ENCODE data around the gene MYOM1. TPM values are rescaled to one million over a fixed set of nuclear protein-coding genes. Genes with fewer than 3 reads are reported as not detected.
A peak's percentile ranks its signal among the peaks of the same experiment; 100 is the strongest.

MYOM1 gene
- total RNA-seq, 2 experiments from 2014 or later: 2.4 to 3.8 TPM

GRCh38 chr18:3093624-3094337 lies 126.0 kb downstream of the MYOM1 start:
- no peaks in the 10 kb centered on the region for H3K9me3 ChIP-seq (ENCODE audit: low read length)
- H3K27ac ChIP-seq (ENCODE audit: low read depth, low read length, poor library complexity, severe bottlenecking): no peak overlapping the region
- POLR2A ChIA-PET: interaction anchor here (0.7 kb wide), 1 partner anchor 166 kb away, joined by 4 read pairs; no protein-coding TSS in a partner anchor
- H3K9me2 ChIP-seq (ENCODE audit: insufficient read depth, low read length): no peaks in the 10 kb centered on the region
- no peak overlapping the region for H3K4me2 ChIP-seq (ENCODE audit: low read length)
- no peaks in the 10 kb centered on the region for H3K79me2 ChIP-seq (ENCODE audit: insufficient read depth, low read depth, low read length)
- H3K4me1 ChIP-seq (ENCODE audit: insufficient read depth, low read length, poor library complexity, severe bottlenecking): no peaks in the 10 kb centered on the region
- no TSS peak for BruUV-seq (replicated peaks)
- no peaks in the 10 kb centered on the region for H3K36me3 ChIP-seq (ENCODE audit: insufficient read depth, low read length)
- TF ChIP-seq CTCF (conservative IDR thresholded peaks at IDR 0.05; ENCODE audit: low read length) (no peak; the same call in 1 of the 2 replicates), EZH2phosphoT487 (IDR thresholded peaks at IDR 0.05; ENCODE audit: borderline replicate concordance, low read depth, low read length) (no peak)
- H3K4me3 ChIP-seq (ENCODE audit: low read depth, low read length, poor library complexity, severe bottlenecking): no peak overlapping the region
- peak overlapping the region; percentile 13; the same call in 1 of the 2 replicates for H2AFZ ChIP-seq (ENCODE audit: low read length)
- CTCF ChIA-PET (ENCODE audit: unreplicated experiment): no interaction called here
- no peak for DNase-seq (ENCODE audit: low spot score)
- no peaks in the 10 kb centered on the region for H4K20me1 ChIP-seq (ENCODE audit: insufficient read depth, low read length)
- intact Hi-C loops (cut with micrococcal nuclease; ENCODE audit: unreplicated experiment): no loop called here

GRCh38 chr18:3092727-3093126 lies 127.0 kb downstream of the MYOM1 start:
- BruUV-seq (replicated peaks): no TSS peak
- H3K9me2 ChIP-seq (ENCODE audit: insufficient read depth, low read length): no peaks in the 10 kb centered on the region
- no peak overlapping the region for H2AFZ ChIP-seq (ENCODE audit: low read length)
- ChIA-PET CTCF (ENCODE audit: unreplicated experiment) (no interaction called here), POLR2A (no interaction called here)
- H3K27ac ChIP-seq (ENCODE audit: low read depth, low read length, poor library complexity, severe bottlenecking): no peak overlapping the region
- no peaks in the 10 kb centered on the region for H3K4me1 ChIP-seq (ENCODE audit: insufficient read depth, low read length, poor library complexity, severe bottlenecking)
- no peak for DNase-seq (ENCODE audit: low spot score)
- H4K20me1 ChIP-seq (ENCODE audit: insufficient read depth, low read length): no peaks in the 10 kb centered on the region
- intact Hi-C loops (cut with micrococcal nuclease; ENCODE audit: unreplicated experiment): no loop called here
- no peaks in the 10 kb centered on the region for H3K79me2 ChIP-seq (ENCODE audit: insufficient read depth, low read depth, low read length)
- H3K9me3 ChIP-seq (ENCODE audit: low read length): no peaks in the 10 kb centered on the region
- H3K4me3 ChIP-seq (ENCODE audit: low read depth, low read length, poor library complexity, severe bottlenecking): no peak overlapping the region
- H3K4me2 ChIP-seq (ENCODE audit: low read length): no peak overlapping the region
- TF ChIP-seq CTCF (conservative IDR thresholded peaks at IDR 0.05; ENCODE audit: low read length): no peak
- no peak for TF ChIP-seq EZH2phosphoT487 (IDR thresholded peaks at IDR 0.05; ENCODE audit: borderline replicate concordance, low read depth, low read length)
- H3K36me3 ChIP-seq (ENCODE audit: insufficient read depth, low read length): no peaks in the 10 kb centered on the region

GRCh38 chr18:3089579-3089978 lies 130.2 kb downstream of the MYOM1 start:
- Histone ChIP-seq H3K4me1 (ENCODE audit: insufficient read depth, low read length, poor library complexity, severe bottlenecking) (no peaks in the 10 kb centered on the region), H3K4me2 (ENCODE audit: low read length) (no peak overlapping the region), H3K36me3 (ENCODE audit: insufficient read depth, low read length) (no peaks in the 10 kb centered on the region), H3K9me3 (ENCODE audit: low read length) (no peaks in the 10 kb centered on the region), H3K4me3 (ENCODE audit: low read depth, low read length, poor library complexity, severe bottlenecking) (no peak overlapping the region), H3K79me2 (ENCODE audit: insufficient read depth, low read depth, low read length) (no peaks in the 10 kb centered on the region), H2AFZ (ENCODE audit: low read length) (no peak overlapping the region), H3K27ac (ENCODE audit: low read depth, low read length, poor library complexity, severe bottlenecking) (no peak overlapping the region), H4K20me1 (ENCODE audit: insufficient read depth, low read length) (no peaks in the 10 kb centered on the region), H3K9me2 (ENCODE audit: insufficient read depth, low read length) (no peaks in the 10 kb centered on the region)
- ChIA-PET CTCF (ENCODE audit: unreplicated experiment) (no interaction called here), POLR2A (interaction anchor here (0.5 to 2.3 kb wide), 10 partner anchors 8 to 145 kb away, joined by 3 to 8 read pairs (median 4); no protein-coding TSS in a partner anchor)
- intact Hi-C loops (cut with micrococcal nuclease; ENCODE audit: unreplicated experiment): no loop called here
- no peak for TF ChIP-seq EZH2phosphoT487 (IDR thresholded peaks at IDR 0.05; ENCODE audit: borderline replicate concordance, low read depth, low read length)
- TF ChIP-seq CTCF (conservative IDR thresholded peaks at IDR 0.05; ENCODE audit: low read length): no peak
- no TSS peak for BruUV-seq (replicated peaks)
- DNase-seq (ENCODE audit: low spot score): no peak
